GM13977 (cell line): ENCODE data around the gene FOXN3.
"Not testable (repeated sequence)": the region's sequence is repeated elsewhere in the genome, so short reads cannot be mapped to it uniquely, and the experiment has no call there.

Experiments used
- DNase-seq: peaks from one replicate; pipeline ENCODE4 v3.0.0; 2012; ENCODE audit warnings: low spot score
- in situ Hi-C: fragments of 300-500 bp; cut with MboI; formaldehyde crosslinking; loops from one replicate; pipeline ENCODE4 v1.12.0; 2022; ENCODE audit warnings: low sequenced_read_pairs, low pct_unique_long_range_greater_than_20kb, mixed read lengths, inconsistent platforms; ENCODE audit not compliant: unreplicated experiment
- TF ChIP-seq, protein P1 (sequence below): IDR thresholded peaks from 2 replicates; pipeline ENCODE4 v1.5.1; 2012; ENCODE audit warnings: mild to moderate bottlenecking, control low read depth; ENCODE audit not compliant: insufficient read depth; ENCODE audit errors: extremely low read depth, missing control alignments

The FOXN3 gene

GRCh38 chr14:89299587-89299986, 117.4 kb downstream of the FOXN3 start:
- TF ChIP-seq, protein P1, sequence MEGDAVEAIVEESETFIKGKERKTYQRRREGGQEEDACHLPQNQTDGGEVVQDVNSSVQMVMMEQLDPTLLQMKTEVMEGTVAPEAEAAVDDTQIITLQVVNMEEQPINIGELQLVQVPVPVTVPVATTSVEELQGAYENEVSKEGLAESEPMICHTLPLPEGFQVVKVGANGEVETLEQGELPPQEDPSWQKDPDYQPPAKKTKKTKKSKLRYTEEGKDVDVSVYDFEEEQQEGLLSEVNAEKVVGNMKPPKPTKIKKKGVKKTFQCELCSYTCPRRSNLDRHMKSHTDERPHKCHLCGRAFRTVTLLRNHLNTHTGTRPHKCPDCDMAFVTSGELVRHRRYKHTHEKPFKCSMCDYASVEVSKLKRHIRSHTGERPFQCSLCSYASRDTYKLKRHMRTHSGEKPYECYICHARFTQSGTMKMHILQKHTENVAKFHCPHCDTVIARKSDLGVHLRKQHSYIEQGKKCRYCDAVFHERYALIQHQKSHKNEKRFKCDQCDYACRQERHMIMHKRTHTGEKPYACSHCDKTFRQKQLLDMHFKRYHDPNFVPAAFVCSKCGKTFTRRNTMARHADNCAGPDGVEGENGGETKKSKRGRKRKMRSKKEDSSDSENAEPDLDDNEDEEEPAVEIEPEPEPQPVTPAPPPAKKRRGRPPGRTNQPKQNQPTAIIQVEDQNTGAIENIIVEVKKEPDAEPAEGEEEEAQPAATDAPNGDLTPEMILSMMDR, result no peak
- in situ Hi-C loops, result no loop called here
- DNase-seq, result no peak

GRCh38 chr14:89298056-89298834, 118.8 kb downstream of the FOXN3 start:
- DNase-seq, result no peak
- in situ Hi-C loops, result no loop called here
- TF ChIP-seq, protein P1, result no peak

GRCh38 chr14:89296281-89296745, 120.7 kb downstream of the FOXN3 start:
- in situ Hi-C loops, result no loop called here
- TF ChIP-seq, protein P1, result no peak
- no peak for DNase-seq

- TF ChIP-seq, protein P1, result no peak
- DNase-seq, result no peak
These were observed 122.2 kb downstream of the FOXN3 start for GRCh38 chr14:89294872-89295271.

DNA sequence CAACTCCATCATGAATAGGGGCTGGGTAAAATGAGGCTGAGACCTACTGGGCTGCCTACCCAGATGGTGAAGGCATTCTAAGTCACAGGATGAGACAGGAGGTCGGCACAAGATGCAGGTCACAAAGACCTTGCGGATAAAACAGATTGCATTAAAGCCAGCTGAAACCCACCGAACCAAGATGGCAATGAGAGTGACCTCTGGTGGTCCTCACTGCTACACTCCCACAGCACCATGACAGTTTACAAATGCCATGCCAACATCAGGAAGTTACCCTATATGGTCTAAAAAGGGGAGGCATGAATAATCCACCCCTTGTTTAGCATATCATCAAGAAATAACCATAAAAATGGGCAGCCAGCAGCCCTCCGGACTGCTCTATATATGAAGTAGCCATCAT, 122.6 kb downstream of the FOXN3 start:
- in situ Hi-C loops, DNase-seq: not testable (repeated sequence)

More at GRCh38 chr14:89294872-89295271, 122.2 kb downstream of the FOXN3 start:
- in situ Hi-C loops, result no loop called here

DNA sequence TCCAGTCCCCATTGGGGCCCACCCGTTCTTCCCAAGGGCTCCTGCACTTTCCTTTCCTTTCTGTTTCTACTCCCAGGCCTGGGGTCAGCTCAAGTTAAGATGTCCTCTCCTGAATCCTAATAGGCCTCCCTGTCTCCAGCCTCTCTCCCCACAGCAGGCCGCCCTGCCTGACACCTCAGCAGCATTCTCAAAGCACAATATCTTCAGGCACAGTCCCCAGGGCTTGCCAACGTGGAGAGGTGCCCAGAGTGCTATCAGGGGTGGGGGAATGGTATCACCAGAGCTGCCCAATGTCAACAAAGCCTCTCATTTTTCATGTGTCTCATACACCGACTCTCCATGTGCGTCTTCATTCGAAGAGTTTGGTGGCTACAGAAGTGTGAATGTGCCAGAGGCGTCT, 123.0 kb downstream of the FOXN3 start:
- no peak for DNase-seq
- in situ Hi-C loops, result no loop called here
- TF ChIP-seq, protein P1, result no peak

DNA sequence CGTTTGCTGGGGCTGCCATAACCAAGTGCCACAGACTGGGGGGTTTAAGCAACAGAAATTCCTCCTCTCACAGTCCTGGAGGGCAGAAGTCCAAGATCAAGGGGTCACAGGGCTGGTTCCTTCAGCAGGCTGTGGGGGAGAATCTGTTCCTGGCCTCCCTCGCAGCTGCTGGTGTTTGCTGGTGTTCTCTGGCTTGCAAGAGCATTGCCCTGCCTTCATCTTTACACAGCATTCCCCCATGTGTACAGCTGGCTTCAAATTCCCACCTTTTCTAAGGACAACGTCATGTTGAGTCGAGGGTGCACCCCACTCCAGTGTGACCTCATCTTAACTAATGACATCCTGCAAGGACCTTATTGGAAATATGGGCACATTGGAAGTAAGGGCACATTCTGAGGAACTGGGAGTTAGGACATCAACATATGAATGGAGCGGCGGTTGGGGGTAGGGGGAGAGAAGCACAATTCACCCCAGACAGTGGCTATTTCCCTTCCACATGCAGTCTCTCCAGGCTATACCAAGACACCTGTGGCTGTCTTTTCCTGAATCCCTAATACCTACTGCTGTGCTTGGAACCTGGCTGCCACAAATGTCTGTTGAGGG, 123.6 kb downstream of the FOXN3 start:
- in situ Hi-C loops, result no loop called here
- DNase-seq, result no peak
- TF ChIP-seq, protein P1, result no peak
